HepG2 (cell line): ENCODE results near the gene SLC25A22. TPM values are rescaled to one million over a fixed set of nuclear protein-coding genes. Genes with fewer than 3 reads are reported as not detected.
A peak's percentile ranks its signal among the peaks of the same experiment; 100 is the strongest.

Source experiments
- ATAC-seq: fragments of 200-7000 bp; cut with Tn5 transposase; 3 replicates; pipeline ENCODE4 v1.9.1; 2020; ENCODE audit warnings: mild to moderate bottlenecking, moderate library complexity
- BruUV-seq: library from RNA; stranded (reverse); fragments of 400-500 nt; replicated peaks from 2 replicates; lab custom pipeline; 2021; lab: Mats Ljungman, UMichigan
- CTCF ChIA-PET: fragments of 300-600 bp; formaldehyde crosslinking; extraction: SDS; loops from one replicate; lab custom pipeline; 2021; ENCODE audit warnings: low total read pairs, inconsistent platforms, low intra/inter-chr PET ratio; lab: Yijun Ruan, JAX
- POLR2A ChIA-PET: fragments of 350-600 bp; sonication (Branson Sonifier 250); formaldehyde crosslinking; loops from one replicate; lab custom pipeline; 2020; ENCODE audit warnings: antibody characterized with exemption, inconsistent platforms; lab: Yijun Ruan, JAX
- DNase-seq: peaks from one replicate; pipeline ENCODE4 v3.0.0-alpha.2; 2015; ENCODE audit warnings: low spot score
- FAIRE-seq: peaks from 3 replicates; lab custom pipeline; 2011; peaks lifted over from hg19 to GRCh38; lab: Jason Lieb, UNC
- H2AFZ ChIP-seq: one replicate; pipeline ENCODE4 v1.6.1; 2011; ENCODE audit warnings: low read length, inconsistent platforms
- H3K27ac ChIP-seq: fragments of 300-600 bp; 3 replicates; pipeline ENCODE4 v1.8.0; 2011; ENCODE audit warnings: mixed run types, mild to moderate bottlenecking, mixed read lengths, low read length, inconsistent platforms; ENCODE audit not compliant: insufficient read depth; ENCODE audit errors: extremely low read length
- H3K27me3 ChIP-seq, 2 experiments: fragments of 200-600 bp in 1 of 2; 2 replicates in 1 of 2; 3 replicates in 1 of 2; pipeline versions ENCODE4 v1.6.0 to v1.8.0; 2011; ENCODE audit warnings: low read length in 2 of 2, mild to moderate bottlenecking in 2 of 2, moderate library complexity in 2 of 2, inconsistent platforms in 1 of 2; ENCODE audit not compliant: insufficient read depth in 2 of 2, control insufficient read depth in 1 of 2
- H3K36me3 ChIP-seq, 2 experiments: fragments of 200-600 bp in 1 of 2; replicated peaks in 1 of 2; 2 replicates in 1 of 2; 3 replicates in 1 of 2; pipeline versions ENCODE4 v1.5.1 to v1.8.0; 2011; ENCODE audit warnings: low read length in 2 of 2, inconsistent platforms in 1 of 2; ENCODE audit not compliant: insufficient read depth in 2 of 2, control insufficient read depth in 1 of 2
- H3K4me1 ChIP-seq: 2 replicates; pipeline ENCODE4 v1.5.1; 2012; ENCODE audit warnings: low read length, inconsistent platforms; ENCODE audit not compliant: insufficient read depth
- H3K4me2 ChIP-seq: 2 replicates; pipeline ENCODE4 v1.6.0; 2011; ENCODE audit warnings: low read depth, low read length, inconsistent platforms
- H3K4me3 ChIP-seq, 3 experiments: fragments of 200-600 bp in 1 of 3; sonication (generic), shearing (Covaris generic) in 1 of 3; replicated peaks in 1 of 3; 2 replicates each; pipeline ENCODE4 v1.5.1; 2011 to 2016; ENCODE audit warnings: low read length in 3 of 3, inconsistent platforms in 2 of 3, low read depth in 2 of 3, mild to moderate bottlenecking in 2 of 3, control low read depth in 1 of 3, mixed read lengths in 1 of 3; ENCODE audit not compliant: insufficient read depth in 1 of 3
- H3K79me2 ChIP-seq: one replicate; pipeline ENCODE4 v1.6.1; 2011; ENCODE audit warnings: low read length, inconsistent platforms; ENCODE audit not compliant: insufficient read depth
- H3K9ac ChIP-seq: 2 replicates; pipeline ENCODE4 v1.6.0; 2011; ENCODE audit warnings: mild to moderate bottlenecking, low read depth, low read length, inconsistent platforms; ENCODE audit not compliant: insufficient read depth
- H3K9me3 ChIP-seq: 2 replicates; pipeline ENCODE4 v1.5.1; 2012; ENCODE audit warnings: mild to moderate bottlenecking, low read length
- H4K20me1 ChIP-seq: 2 replicates; pipeline ENCODE4 v1.6.0; 2011; ENCODE audit warnings: inconsistent platforms, mild to moderate bottlenecking, low read length, moderate library complexity; ENCODE audit not compliant: insufficient read depth
- KMT2A ChIP-seq: sonication (generic); formaldehyde crosslinking; IDR thresholded peaks from 2 replicates; pipeline ENCODE4 v1.4.0; 2020; ENCODE audit warnings: missing genetic modification reagents
- MTF2 ChIP-seq: sonication (generic); formaldehyde crosslinking; IDR thresholded peaks from 2 replicates; pipeline ENCODE4 v1.5.0; 2020; ENCODE audit warnings: missing genetic modification reagents, borderline replicate concordance
- RBM39 ChIP-seq: fragments of 200-400 bp; formaldehyde crosslinking; IDR thresholded peaks from one replicate; pipeline ENCODE4 v1.6.1; 2018; ENCODE audit warnings: antibody characterized with exemption, mild to moderate bottlenecking, low read depth, low read length; ENCODE audit not compliant: poor library complexity, severe bottlenecking
- SAP130 ChIP-seq: IDR thresholded peaks from 2 replicates; pipeline ENCODE4 v1.6.1; 2016; ENCODE audit warnings: low read depth
- SCMH1 ChIP-seq: sonication (generic); formaldehyde crosslinking; IDR thresholded peaks from 2 replicates; pipeline ENCODE4 v1.9.0; 2021; ENCODE audit warnings: missing genetic modification reagents, mild to moderate bottlenecking, borderline replicate concordance
- SIN3A ChIP-seq: IDR thresholded peaks from 2 replicates; pipeline ENCODE4 v1.6.1; 2011; ENCODE audit warnings: low read depth, mild to moderate bottlenecking, control low read depth, low read length, borderline replicate concordance
- SKI ChIP-seq: fragments of 450-650 bp; IDR thresholded peaks from one replicate; pipeline ENCODE4 v1.6.1; 2018; ENCODE audit warnings: mild to moderate bottlenecking; ENCODE audit not compliant: partially characterized antibody
- ZBTB7B ChIP-seq: sonication (generic); formaldehyde crosslinking; IDR thresholded peaks from 2 replicates; pipeline ENCODE4 v1.4.0; 2020; ENCODE audit warnings: missing genetic modification reagents
- ZFP1 ChIP-seq: IDR thresholded peaks from 2 replicates; pipeline ENCODE4 v1.6.1; 2016
- ZNF564 ChIP-seq: sonication (generic); formaldehyde crosslinking; IDR thresholded peaks from 2 replicates; pipeline ENCODE4 v1.8.1; 2023; ENCODE audit warnings: mild to moderate bottlenecking, missing genetic modification reagents
- WGBS: methylation state at CpG from one replicate; pipeline ENCODE4 v1.1.6; 2017; ENCODE audit warnings: low lambda C conversion rate; 5-methylcytosine and 5-hydroxymethylcytosine counted together
- in situ Hi-C: cut with HindIII; loops from 2 replicates; pipeline ENCODE4 v1.10.0; 2017; ENCODE audit warnings: low pct_unique_long_range_greater_than_20kb; ENCODE audit not compliant: extremely low pct_ligation_motif_present
- intact Hi-C: fragments of 100-400 bp; cut with micrococcal nuclease; formaldehyde crosslinking; loops from one replicate; pipeline ENCODE4 v1.10.0; 2022; ENCODE audit not compliant: unreplicated experiment
- polyA plus RNA-seq, 8 experiments: library from polyadenylated mRNA; depleted of rRNA in 3 of 8; stranded (reverse) in 7 of 8; unstranded in 1 of 8; fragments of >200 nt; fragmentation: Illumina TruSeq in 4 of 8; extraction: Trizol in 4 of 8; gene quantifications; 2 replicates each; pipeline versions ENCODE4 v1.2.1 to v1.2.3, GENCODE V29; 2011 to 2016; ENCODE audit warnings: low read depth in 4 of 8, missing spikeins in 1 of 8, mixed read lengths in 1 of 8; ENCODE audit not compliant: insufficient read depth in 1 of 8
- total RNA-seq, 5 experiments: library from RNA; depleted of rRNA; stranded (reverse); fragments of >200 nt; fragmentation: Illumina TruSeq; extraction: Trizol; gene quantifications; 2 replicates each; pipeline ENCODE4 v1.2.3, GENCODE V29; 2016; ENCODE audit warnings: low read depth in 1 of 5
- TF ChIP-seq, protein P1 (sequence below): IDR thresholded peaks from 2 replicates; pipeline ENCODE4 v1.6.1; 2016; ENCODE audit warnings: mild to moderate bottlenecking
- TF ChIP-seq, protein P2 (sequence below): sonication (generic); formaldehyde crosslinking; IDR thresholded peaks from 2 replicates; pipeline ENCODE4 v1.4.0; 2020; ENCODE audit warnings: missing genetic modification reagents, borderline replicate concordance
- TF ChIP-seq, protein P3 (sequence below): sonication (generic); formaldehyde crosslinking; IDR thresholded peaks from 2 replicates; pipeline ENCODE4 v1.4.0; 2020; ENCODE audit warnings: missing genetic modification reagents, borderline replicate concordance
- TF ChIP-seq, protein P4 (sequence below): sonication (generic); formaldehyde crosslinking; IDR thresholded peaks from 2 replicates; pipeline ENCODE4 v1.4.0; 2020; ENCODE audit warnings: mild to moderate bottlenecking, missing genetic modification reagents
- TF ChIP-seq, protein P5 (sequence below), 2 experiments: sonication (generic) in 1 of 2; formaldehyde crosslinking in 1 of 2; IDR thresholded peaks; 2 replicates each; pipeline versions ENCODE4 v1.4.0 to v1.6.1; 2018 to 2020; ENCODE audit warnings: missing genetic modification reagents in 2 of 2, borderline replicate concordance in 1 of 2, low read depth in 1 of 2, mild to moderate bottlenecking in 1 of 2, missing biosample characterization in 1 of 2

The SLC25A22 gene
- total and polyA plus RNA-seq, 2 of the 13 experiments (the other 11 are each of a cell fraction or from before 2014, with no cell fraction given) = 12.4 to 19.2 TPM

DNA sequence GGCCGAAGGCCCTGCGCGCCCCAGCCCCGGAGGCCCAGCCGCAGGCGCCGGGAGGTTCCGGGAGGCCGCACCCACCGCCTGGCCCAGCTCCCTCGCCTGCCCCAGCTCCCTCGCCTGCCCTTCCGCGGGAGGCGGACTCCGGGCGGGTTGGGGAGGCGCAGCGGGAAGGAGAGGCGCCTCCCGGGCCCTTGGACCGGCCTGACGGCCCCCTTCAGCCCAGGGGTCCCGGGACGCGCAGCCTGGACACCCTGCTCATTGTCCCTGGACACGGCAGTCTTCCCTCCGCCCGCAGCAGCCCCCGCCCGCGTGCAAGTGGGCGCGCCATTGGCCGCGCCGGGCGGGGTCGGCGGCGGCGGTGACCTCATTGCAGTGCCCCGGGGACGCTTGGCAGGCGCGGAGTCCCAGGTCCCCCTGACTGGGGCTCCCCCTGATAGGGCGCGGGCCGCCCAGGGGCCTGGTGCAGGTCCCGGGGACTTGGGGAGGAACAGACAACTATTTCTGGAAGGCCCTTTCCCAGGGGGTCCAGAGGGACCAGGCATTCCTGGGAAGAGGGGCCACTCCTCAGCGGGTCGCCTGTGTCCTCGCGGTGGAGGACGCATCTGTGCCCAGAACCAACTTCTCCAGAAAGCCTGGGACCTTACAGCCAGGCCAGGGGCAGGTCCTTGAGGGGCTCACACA is 35.2 kb upstream of the SLC25A22 start:
- in situ Hi-C loops (no loop called here), intact Hi-C loops (no loop called here)
- Histone ChIP-seq H3K4me1 (peaks cover 75% of the 10 kb centered on the region), H3K9me3 (no peaks in the 10 kb centered on the region), H4K20me1 (peaks cover 9% of the 10 kb centered on the region; the same call in 1 of the 2 replicates), H3K36me3 (peaks cover 4 to 14% of the 10 kb centered on the region in 2 experiments; a peak in 3 of 5 replicates), H3K27me3 (no peaks in the 10 kb centered on the region), H3K9ac (peak overlapping the region; percentile 85), H3K27ac (peak overlapping the region; percentile 61), H3K79me2 (peaks cover 11% of the 10 kb centered on the region), H3K4me3 (peak overlapping the region; percentile 71 to 81 (median 77)), H3K4me2 (peak overlapping the region; percentile 81), H2AFZ (no peak overlapping the region)
- DNase-seq (no peak), ATAC-seq (peak; percentile 7), FAIRE-seq (no peak)
- no TSS peak for BruUV-seq
- CTCF ChIA-PET = no interaction called here
- WGBS = no CpG with 5 or more reads among the region's 55 CpGs
- POLR2A ChIA-PET = interaction anchor here (0.6 to 16.1 kb wide), 4 partner anchors 8 to 27 kb away, joined by 5 to 264 read pairs (median 74); partner anchors contain the start of genes PNPLA2, POLR2L, RPLP2 and TSPAN4
- TF ChIP-seq, protein P1, sequence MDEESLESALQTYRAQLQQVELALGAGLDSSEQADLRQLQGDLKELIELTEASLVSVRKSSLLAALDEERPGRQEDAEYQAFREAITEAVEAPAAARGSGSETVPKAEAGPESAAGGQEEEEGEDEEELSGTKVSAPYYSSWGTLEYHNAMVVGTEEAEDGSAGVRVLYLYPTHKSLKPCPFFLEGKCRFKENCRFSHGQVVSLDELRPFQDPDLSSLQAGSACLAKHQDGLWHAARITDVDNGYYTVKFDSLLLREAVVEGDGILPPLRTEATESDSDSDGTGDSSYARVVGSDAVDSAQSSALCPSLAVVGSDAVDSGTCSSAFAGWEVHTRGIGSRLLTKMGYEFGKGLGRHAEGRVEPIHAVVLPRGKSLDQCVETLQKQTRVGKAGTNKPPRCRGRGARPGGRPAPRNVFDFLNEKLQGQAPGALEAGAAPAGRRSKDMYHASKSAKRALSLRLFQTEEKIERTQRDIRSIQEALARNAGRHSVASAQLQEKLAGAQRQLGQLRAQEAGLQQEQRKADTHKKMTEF (CRISPR knock-in tag) = no peak; the same call in 1 of the 2 replicates
- TF ChIP-seq, protein P2, sequence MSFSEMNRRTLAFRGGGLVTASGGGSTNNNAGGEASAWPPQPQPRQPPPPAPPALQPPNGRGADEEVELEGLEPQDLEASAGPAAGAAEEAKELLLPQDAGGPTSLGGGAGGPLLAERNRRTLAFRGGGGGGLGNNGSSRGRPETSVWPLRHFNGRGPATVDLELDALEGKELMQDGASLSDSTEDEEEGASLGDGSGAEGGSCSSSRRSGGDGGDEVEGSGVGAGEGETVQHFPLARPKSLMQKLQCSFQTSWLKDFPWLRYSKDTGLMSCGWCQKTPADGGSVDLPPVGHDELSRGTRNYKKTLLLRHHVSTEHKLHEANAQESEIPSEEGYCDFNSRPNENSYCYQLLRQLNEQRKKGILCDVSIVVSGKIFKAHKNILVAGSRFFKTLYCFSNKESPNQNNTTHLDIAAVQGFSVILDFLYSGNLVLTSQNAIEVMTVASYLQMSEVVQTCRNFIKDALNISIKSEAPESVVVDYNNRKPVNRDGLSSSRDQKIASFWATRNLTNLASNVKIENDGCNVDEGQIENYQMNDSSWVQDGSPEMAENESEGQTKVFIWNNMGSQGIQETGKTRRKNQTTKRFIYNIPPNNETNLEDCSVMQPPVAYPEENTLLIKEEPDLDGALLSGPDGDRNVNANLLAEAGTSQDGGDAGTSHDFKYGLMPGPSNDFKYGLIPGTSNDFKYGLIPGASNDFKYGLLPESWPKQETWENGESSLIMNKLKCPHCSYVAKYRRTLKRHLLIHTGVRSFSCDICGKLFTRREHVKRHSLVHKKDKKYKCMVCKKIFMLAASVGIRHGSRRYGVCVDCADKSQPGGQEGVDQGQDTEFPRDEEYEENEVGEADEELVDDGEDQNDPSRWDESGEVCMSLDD (CRISPR knock-in tag) = no peak
- no peak for TF ChIP-seq ZBTB7B (CRISPR knock-in tag)
- TF ChIP-seq SIN3A = no peak
- TF ChIP-seq RBM39 = no peak
- TF ChIP-seq, protein P3, sequence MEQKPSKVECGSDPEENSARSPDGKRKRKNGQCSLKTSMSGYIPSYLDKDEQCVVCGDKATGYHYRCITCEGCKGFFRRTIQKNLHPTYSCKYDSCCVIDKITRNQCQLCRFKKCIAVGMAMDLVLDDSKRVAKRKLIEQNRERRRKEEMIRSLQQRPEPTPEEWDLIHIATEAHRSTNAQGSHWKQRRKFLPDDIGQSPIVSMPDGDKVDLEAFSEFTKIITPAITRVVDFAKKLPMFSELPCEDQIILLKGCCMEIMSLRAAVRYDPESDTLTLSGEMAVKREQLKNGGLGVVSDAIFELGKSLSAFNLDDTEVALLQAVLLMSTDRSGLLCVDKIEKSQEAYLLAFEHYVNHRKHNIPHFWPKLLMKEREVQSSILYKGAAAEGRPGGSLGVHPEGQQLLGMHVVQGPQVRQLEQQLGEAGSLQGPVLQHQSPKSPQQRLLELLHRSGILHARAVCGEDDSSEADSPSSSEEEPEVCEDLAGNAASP (CRISPR knock-in tag) = no peak
- no peak for TF ChIP-seq KMT2A (CRISPR knock-in tag)
- TF ChIP-seq MTF2 = no peak
- no peak for TF ChIP-seq ZNF564 (CRISPR knock-in tag)
- no peak for TF ChIP-seq ZFP1
- peak; percentile 49 for TF ChIP-seq SAP130
- TF ChIP-seq, protein P4, sequence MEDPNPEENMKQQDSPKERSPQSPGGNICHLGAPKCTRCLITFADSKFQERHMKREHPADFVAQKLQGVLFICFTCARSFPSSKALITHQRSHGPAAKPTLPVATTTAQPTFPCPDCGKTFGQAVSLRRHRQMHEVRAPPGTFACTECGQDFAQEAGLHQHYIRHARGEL (CRISPR knock-in tag) = no peak
- no peak for TF ChIP-seq SCMH1 (CRISPR knock-in tag)
- peak; percentile 33 for TF ChIP-seq SKI
- TF ChIP-seq, protein P5, sequence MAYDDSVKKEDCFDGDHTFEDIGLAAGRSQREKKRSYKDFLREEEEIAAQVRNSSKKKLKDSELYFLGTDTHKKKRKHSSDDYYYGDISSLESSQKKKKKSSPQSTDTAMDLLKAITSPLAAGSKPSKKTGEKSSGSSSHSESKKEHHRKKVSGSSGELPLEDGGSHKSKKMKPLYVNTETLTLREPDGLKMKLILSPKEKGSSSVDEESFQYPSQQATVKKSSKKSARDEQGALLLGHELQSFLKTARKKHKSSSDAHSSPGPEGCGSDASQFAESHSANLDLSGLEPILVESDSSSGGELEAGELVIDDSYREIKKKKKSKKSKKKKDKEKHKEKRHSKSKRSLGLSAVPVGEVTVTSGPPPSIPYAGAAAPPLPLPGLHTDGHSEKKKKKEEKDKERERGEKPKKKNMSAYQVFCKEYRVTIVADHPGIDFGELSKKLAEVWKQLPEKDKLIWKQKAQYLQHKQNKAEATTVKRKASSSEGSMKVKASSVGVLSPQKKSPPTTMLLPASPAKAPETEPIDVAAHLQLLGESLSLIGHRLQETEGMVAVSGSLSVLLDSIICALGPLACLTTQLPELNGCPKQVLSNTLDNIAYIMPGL (CRISPR knock-in tag; IDR thresholded peaks at IDR 0.05; ENCODE audit: borderline replicate concordance in 1 of 2, low read depth in 1 of 2) = peak in 1 of 2 experiments; percentile 39; a peak in 1 of 4 replicates
